GM13977 (cell line): ENCODE data around the gene ADGRF1.
"Not testable (repeated sequence)": the region's sequence is repeated elsewhere in the genome, so short reads cannot be mapped to it uniquely, and the experiment has no call there.

Source experiments
- DNase-seq: peaks from one replicate; pipeline ENCODE4 v3.0.0; 2012; ENCODE audit warnings: low spot score
- in situ Hi-C: fragments of 300-500 bp; cut with MboI; formaldehyde crosslinking; loops from one replicate; pipeline ENCODE4 v1.12.0; 2022; ENCODE audit warnings: low sequenced_read_pairs, low pct_unique_long_range_greater_than_20kb, mixed read lengths, inconsistent platforms; ENCODE audit not compliant: unreplicated experiment
- TF ChIP-seq, protein P1 (sequence below): IDR thresholded peaks from 2 replicates; pipeline ENCODE4 v1.5.1; 2012; ENCODE audit warnings: mild to moderate bottlenecking, control low read depth; ENCODE audit not compliant: insufficient read depth; ENCODE audit errors: extremely low read depth, missing control alignments

The ADGRF1 gene

DNA sequence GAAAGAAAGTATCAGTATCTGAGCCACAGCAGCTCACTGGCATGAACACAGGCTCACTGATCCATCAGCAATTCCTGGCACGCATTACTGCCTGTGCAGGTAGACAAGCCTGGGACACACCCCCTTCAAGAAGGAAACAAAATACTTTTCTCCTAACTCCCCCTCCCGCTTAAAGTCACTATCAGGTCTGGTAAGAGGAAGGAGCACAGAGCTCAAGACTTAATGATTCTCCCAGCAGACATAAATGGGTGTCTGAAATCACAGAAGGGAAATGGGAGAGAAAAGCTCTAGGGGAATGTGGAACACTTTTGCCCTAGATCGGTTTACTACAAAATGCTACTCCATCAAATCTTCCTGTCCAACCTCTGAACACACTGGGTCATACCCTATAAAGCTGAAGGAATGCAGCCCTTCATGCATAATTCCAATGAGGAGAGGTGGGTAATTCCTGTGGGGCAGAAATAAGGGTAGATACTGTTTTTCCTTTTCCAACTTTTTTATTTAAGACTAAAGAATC lies at the start of gene ADGRF1:
TSS of gene ADGRF1 (minus strand) at position 58 of the 517 bp plus-strand sequence. CDS start 13,271 bp downstream, outside the sequence.
- no peak for DNase-seq
- in situ Hi-C loops, result no loop called here
- TF ChIP-seq, protein P1, sequence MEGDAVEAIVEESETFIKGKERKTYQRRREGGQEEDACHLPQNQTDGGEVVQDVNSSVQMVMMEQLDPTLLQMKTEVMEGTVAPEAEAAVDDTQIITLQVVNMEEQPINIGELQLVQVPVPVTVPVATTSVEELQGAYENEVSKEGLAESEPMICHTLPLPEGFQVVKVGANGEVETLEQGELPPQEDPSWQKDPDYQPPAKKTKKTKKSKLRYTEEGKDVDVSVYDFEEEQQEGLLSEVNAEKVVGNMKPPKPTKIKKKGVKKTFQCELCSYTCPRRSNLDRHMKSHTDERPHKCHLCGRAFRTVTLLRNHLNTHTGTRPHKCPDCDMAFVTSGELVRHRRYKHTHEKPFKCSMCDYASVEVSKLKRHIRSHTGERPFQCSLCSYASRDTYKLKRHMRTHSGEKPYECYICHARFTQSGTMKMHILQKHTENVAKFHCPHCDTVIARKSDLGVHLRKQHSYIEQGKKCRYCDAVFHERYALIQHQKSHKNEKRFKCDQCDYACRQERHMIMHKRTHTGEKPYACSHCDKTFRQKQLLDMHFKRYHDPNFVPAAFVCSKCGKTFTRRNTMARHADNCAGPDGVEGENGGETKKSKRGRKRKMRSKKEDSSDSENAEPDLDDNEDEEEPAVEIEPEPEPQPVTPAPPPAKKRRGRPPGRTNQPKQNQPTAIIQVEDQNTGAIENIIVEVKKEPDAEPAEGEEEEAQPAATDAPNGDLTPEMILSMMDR, result no peak

- DNase-seq, result no peak
- TF ChIP-seq, protein P1, result no peak
- in situ Hi-C loops, result no loop called here
These were observed 48.7 kb upstream of the ADGRF1 start for GRCh38 chr6:47090881-47091280.

GRCh38 chr6:47089473-47089872 lies 47.3 kb upstream of the ADGRF1 start:
- in situ Hi-C loops, DNase-seq: not testable (repeated sequence)

DNA sequence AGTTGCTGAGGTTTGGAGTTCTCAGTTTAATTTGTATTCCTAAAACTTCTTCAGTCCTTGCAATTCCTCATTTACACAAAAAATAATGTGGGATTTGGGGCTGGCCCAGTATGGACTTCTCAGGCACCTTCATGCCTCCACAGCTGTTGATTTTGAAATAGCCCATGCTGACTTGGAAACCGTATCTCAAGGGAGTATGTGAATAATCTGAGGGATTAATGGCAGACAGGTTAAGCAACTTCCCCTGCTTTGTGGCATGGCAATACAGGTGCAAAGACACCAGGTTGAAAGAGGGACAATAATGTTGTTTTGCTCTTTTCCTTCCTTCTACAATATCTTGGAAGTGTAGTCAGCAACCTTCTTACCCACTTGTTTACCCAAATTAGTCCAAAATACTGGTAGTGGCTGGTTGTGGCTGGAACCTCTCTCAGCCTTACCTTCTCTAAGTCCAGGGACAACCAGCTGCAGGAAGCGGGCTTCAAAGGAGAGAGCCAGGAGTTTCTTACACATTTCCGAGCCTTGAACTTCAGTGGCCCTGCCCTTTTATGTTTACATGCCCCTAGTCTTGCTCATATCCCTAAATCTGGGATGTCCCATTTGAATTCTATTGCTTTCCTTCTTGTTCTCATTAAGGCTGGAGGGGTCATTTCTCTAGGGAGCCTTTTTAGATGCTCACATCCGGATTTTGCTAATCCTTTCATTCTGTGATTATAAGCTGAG lies 44.1 kb upstream of the ADGRF1 start:
- TF ChIP-seq, protein P1, result no peak
- in situ Hi-C loops, result no loop called here
- no peak for DNase-seq

DNA sequence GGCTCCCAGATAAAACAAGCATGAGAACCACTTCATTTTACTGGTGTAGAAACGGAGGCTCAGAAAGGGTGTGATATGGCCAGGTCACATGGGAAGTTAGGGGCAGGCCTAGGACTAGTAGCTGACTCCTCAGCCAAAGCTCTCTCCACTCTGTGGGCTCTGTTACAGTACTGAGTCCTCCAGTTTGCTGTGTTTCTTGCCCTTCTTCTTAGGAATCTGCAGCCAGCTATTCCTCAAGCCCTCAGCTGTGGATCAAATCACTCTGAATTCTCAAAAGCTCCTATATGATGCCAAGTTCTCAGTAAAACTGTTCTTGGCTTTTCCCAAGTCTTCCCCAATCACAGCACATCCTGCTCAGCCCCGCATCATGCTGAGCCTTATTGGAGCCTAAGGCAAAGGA lies 42.5 kb upstream of the ADGRF1 start:
- TF ChIP-seq, protein P1, result no peak
- in situ Hi-C loops, result no loop called here

GRCh38 chr6:47083586-47084047 lies 41.5 kb upstream of the ADGRF1 start:
- in situ Hi-C loops, result no loop called here
- TF ChIP-seq, protein P1, result no peak
- DNase-seq, result no peak

More for the DNA sequence above, 42.5 kb upstream of the ADGRF1 start:
- DNase-seq, result no peak

DNA sequence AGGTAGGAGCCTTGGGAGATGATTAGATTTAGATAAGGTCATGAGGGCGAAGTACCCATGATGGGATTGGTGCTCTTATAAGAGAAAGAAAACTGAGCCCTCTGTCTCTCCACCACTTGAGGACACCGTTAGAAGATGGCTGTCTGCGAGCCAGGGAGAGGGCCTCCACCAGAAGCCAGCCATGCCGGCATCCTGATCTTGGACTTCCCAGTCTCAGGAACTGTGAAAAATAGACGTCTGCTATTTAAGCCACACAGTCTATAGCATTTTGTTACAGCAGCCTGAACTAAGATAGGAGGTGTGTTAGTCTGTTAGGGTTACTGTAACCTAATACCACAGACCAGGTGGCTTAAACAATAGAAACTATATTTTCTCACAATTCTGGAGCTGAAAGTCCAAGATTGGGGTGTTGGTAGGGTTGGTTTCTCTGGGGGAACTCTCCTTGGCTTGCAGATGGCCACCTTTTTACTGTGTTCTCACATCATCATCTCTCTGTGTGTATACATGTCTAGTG lies 38.0 kb upstream of the ADGRF1 start:
- DNase-seq, result no peak
- in situ Hi-C loops, result no loop called here
- TF ChIP-seq, protein P1, result no peak
